PC-9 (cell line): ENCODE data around the gene NUDT13. TPM values are rescaled to one million over a fixed set of nuclear protein-coding genes. Genes with fewer than 3 reads are reported as not detected.

ENCODE experiments used
- BruUV-seq: library from RNA; stranded (reverse); fragments of 400-500 nt; replicated peaks from 2 replicates; lab custom pipeline; 2021; lab: Mats Ljungman, UMichigan
- CTCF ChIA-PET: fragments of 300-600 bp; sonication (Branson Sonifier 250); formaldehyde crosslinking; loops from one replicate; lab custom pipeline; 2022; ENCODE audit warnings: antibody characterized with exemption; lab: Charles Lee
- POLR2A ChIA-PET: fragments of 300-600 bp; sonication (Branson Sonifier 250); formaldehyde crosslinking; loops from one replicate; lab custom pipeline; 2022; ENCODE audit warnings: antibody characterized with exemption; ENCODE audit not compliant: unreplicated experiment; lab: Charles Lee
- DNase-seq, 2 experiments: peaks; one replicate each; pipeline versions ENCODE4 v3.0.0 to v3.0.0-alpha.2; 2015 to 2022; ENCODE audit warnings: mixed read lengths in 1 of 2
- H2AFZ ChIP-seq: fragments of 200-600 bp; sonication (generic); 2 replicates; pipeline ENCODE4 v1.8.1; 2017; ENCODE audit warnings: antibody characterized with exemption
- H3F3A ChIP-seq: fragments of 200-600 bp; sonication (generic); 2 replicates; pipeline ENCODE4 v1.8.1; 2017; ENCODE audit warnings: antibody characterized with exemption, mild to moderate bottlenecking, low read depth; ENCODE audit not compliant: insufficient read depth
- H3K27ac ChIP-seq: fragments of 200-600 bp; sonication (generic); 2 replicates; pipeline ENCODE4 v1.6.1; 2016; ENCODE audit warnings: mixed run types
- H3K27me3 ChIP-seq: fragments of 200-600 bp; sonication (generic); 2 replicates; pipeline ENCODE4 v1.6.1; 2016; ENCODE audit warnings: low read depth, mixed run types; ENCODE audit not compliant: insufficient read depth
- H3K36me3 ChIP-seq: fragments of 200-600 bp; sonication (generic); 2 replicates; pipeline ENCODE4 v1.6.1; 2016; ENCODE audit warnings: low read depth, mixed run types
- H3K4me1 ChIP-seq: fragments of 200-600 bp; sonication (generic); replicated peaks from 2 replicates; pipeline ENCODE4 v1.6.1; 2016; ENCODE audit warnings: mixed run types; ENCODE audit not compliant: insufficient read depth
- H3K4me2 ChIP-seq: fragments of 200-600 bp; sonication (generic); 2 replicates; pipeline ENCODE4 v1.6.1; 2017; ENCODE audit warnings: mixed run types
- H3K4me3 ChIP-seq: fragments of 200-600 bp; sonication (generic); 2 replicates; pipeline ENCODE4 v1.6.1; 2016; ENCODE audit warnings: mixed run types
- H3K79me2 ChIP-seq: fragments of 200-600 bp; sonication (generic); 2 replicates; pipeline ENCODE4 v1.6.1; 2017; ENCODE audit warnings: low read depth, mixed run types
- H3K9me2 ChIP-seq: fragments of 200-600 bp; sonication (generic); 2 replicates; pipeline ENCODE4 v1.8.1; 2017; ENCODE audit warnings: mild to moderate bottlenecking; ENCODE audit not compliant: insufficient read depth
- H3K9me3 ChIP-seq: fragments of 200-600 bp; sonication (generic); 2 replicates; pipeline ENCODE4 v1.8.1; 2016; ENCODE audit warnings: low read depth; ENCODE audit not compliant: insufficient read depth
- H4K20me1 ChIP-seq: fragments of 200-600 bp; sonication (generic); 2 replicates; pipeline ENCODE4 v1.8.1; 2017; ENCODE audit not compliant: insufficient read depth
- CTCF ChIP-seq: fragments of 200-600 bp; sonication (generic); conservative IDR thresholded peaks from 2 replicates; pipeline ENCODE4 v1.6.1; 2017; ENCODE audit warnings: mixed run types, antibody characterized with exemption, mild to moderate bottlenecking, moderate library complexity
- EZH2 ChIP-seq: fragments of 200-600 bp; sonication (generic); IDR thresholded peaks from 2 replicates; pipeline ENCODE4 v1.8.0; 2017; ENCODE audit warnings: antibody characterized with exemption, low read depth
- intact Hi-C: fragments of 100-400 bp; cut with micrococcal nuclease; formaldehyde crosslinking; loops from one replicate; pipeline ENCODE4 v1.10.0; 2022; ENCODE audit not compliant: unreplicated experiment
- total RNA-seq: library from RNA; stranded (reverse); gene quantifications from 2 replicates; pipeline ENCODE4 v1.2.3, GENCODE V29; 2021

Gene NUDT13
- total RNA-seq, 1 experiment from 2014 or later: 5.2 TPM

- no peak for TF ChIP-seq CTCF
- no peak for TF ChIP-seq EZH2
- Histone ChIP-seq H4K20me1 (0 out of 2 replicates have a peak, but pooled peaks cover 5% of the 10 kb centered on the region), H3K4me3 (no peak overlapping the region), H3K27ac (peak overlapping the region; percentile 30), H3K79me2 (no peaks in the 10 kb centered on the region), H3K27me3 (no peaks in the 10 kb centered on the region), H3K4me1 (peaks cover 23% of the 10 kb centered on the region), H2AFZ (no peak overlapping the region), H3K9me3 (no peaks in the 10 kb centered on the region), H3K36me3 (peaks cover 38% of the 10 kb centered on the region), H3K4me2 (peak overlapping the region; percentile 2; the same call in 1 of the 2 replicates), H3K9me2 (no peaks in the 10 kb centered on the region), H3F3A (peaks cover 24% of the 10 kb centered on the region)
- POLR2A ChIA-PET: no interaction called here
- no TSS peak for BruUV-seq
- CTCF ChIA-PET: no interaction called here
- DNase-seq: no peak
- intact Hi-C loops: no loop called here
Measured at GRCh38 chr10:73131913-73132686, 21.8 kb downstream of the NUDT13 start.

- Histone ChIP-seq H3K4me1 (peaks cover 23% of the 10 kb centered on the region), H4K20me1 (0 out of 2 replicates have a peak, but pooled peaks cover 5% of the 10 kb centered on the region), H2AFZ (no peak overlapping the region), H3K4me3 (no peak overlapping the region), H3K4me2 (no peak overlapping the region), H3K36me3 (peaks cover 43% of the 10 kb centered on the region), H3K9me3 (no peaks in the 10 kb centered on the region), H3K9me2 (no peaks in the 10 kb centered on the region), H3K27me3 (no peaks in the 10 kb centered on the region), H3K27ac (no peak overlapping the region), H3F3A (peaks cover 24% of the 10 kb centered on the region), H3K79me2 (no peaks in the 10 kb centered on the region)
- ChIA-PET POLR2A (interaction anchor here (0.6 kb wide), 1 partner anchor 11 kb away, joined by 5 read pairs; no protein-coding TSS in a partner anchor), CTCF (interaction anchor here (1.0 kb wide), 1 partner anchor 22 kb away, joined by 4 read pairs; no protein-coding TSS in a partner anchor)
- no TSS peak for BruUV-seq
- TF ChIP-seq CTCF (no peak), EZH2 (no peak)
- intact Hi-C loops: no loop called here
- no peak for DNase-seq
Measured at GRCh38 chr10:73134727-73135126, 24.5 kb downstream of the NUDT13 start.

GRCh38 chr10:73136627-73137026 lies 26.4 kb downstream of the NUDT13 start:
- Histone ChIP-seq H3K79me2 (no peaks in the 10 kb centered on the region), H3K27me3 (no peaks in the 10 kb centered on the region), H3F3A (peaks cover 16% of the 10 kb centered on the region), H3K36me3 (peaks cover 38% of the 10 kb centered on the region), H3K4me2 (no peak overlapping the region), H2AFZ (no peak overlapping the region), H3K9me3 (no peaks in the 10 kb centered on the region), H3K4me1 (peaks cover 13% of the 10 kb centered on the region), H3K9me2 (no peaks in the 10 kb centered on the region), H3K4me3 (no peak overlapping the region), H3K27ac (no peak overlapping the region), H4K20me1 (0 out of 2 replicates have a peak, but pooled peaks cover 5% of the 10 kb centered on the region)
- no peak for DNase-seq
- intact Hi-C loops: no loop called here
- CTCF ChIA-PET: no interaction called here
- POLR2A ChIA-PET: no interaction called here
- BruUV-seq: no TSS peak
- TF ChIP-seq CTCF (no peak), EZH2 (no peak)
